GM12878 (cell line): ENCODE measurements around the gene RNF130. TPM values are rescaled to one million over a fixed set of nuclear protein-coding genes. Genes with fewer than 3 reads are reported as not detected.

ENCODE experiments used
- ATAC-seq: fragments of 200-7000 bp; cut with Tn5 transposase; 3 replicates; pipeline ENCODE4 v1.9.1; 2020; ENCODE audit warnings: mild to moderate bottlenecking, moderate library complexity
- BruUV-seq: library from RNA; stranded (reverse); fragments of 400-500 nt; replicated peaks from 2 replicates; lab custom pipeline; 2021; lab: Mats Ljungman, UMichigan
- CTCF ChIA-PET: fragments of 300-600 bp; sonication (Branson Sonifier 250); formaldehyde crosslinking; extraction: SDS; loops from one replicate; lab custom pipeline; 2021; ENCODE audit warnings: inconsistent platforms; lab: Yijun Ruan, JAX
- POLR2A ChIA-PET: fragments of 350-600 bp; formaldehyde crosslinking; extraction: SDS; loops from one replicate; lab custom pipeline; 2021; ENCODE audit warnings: inconsistent platforms; lab: Charles Lee
- RAD21 ChIA-PET: fragments of 300-600 bp; sonication (Branson Sonifier 250); formaldehyde crosslinking; loops from one replicate; lab custom pipeline; 2023; ENCODE audit warnings: antibody characterized with exemption; ENCODE audit not compliant: unreplicated experiment; lab: Charles Lee
- SMC1A ChIA-PET: fragments of 300-600 bp; sonication (Branson Sonifier 250); formaldehyde crosslinking; loops from one replicate; lab custom pipeline; 2023; ENCODE audit not compliant: unreplicated experiment, uncharacterized antibody; lab: Charles Lee
- DNase-seq: peaks from one replicate; pipeline ENCODE4 v3.0.0-alpha.2; 2011; ENCODE audit warnings: low read depth, low spot score
- FAIRE-seq: peaks from 3 replicates; lab custom pipeline; 2011; peaks lifted over from hg19 to GRCh38; lab: Jason Lieb, UNC
- H2AFZ ChIP-seq: 2 replicates; pipeline ENCODE4 v1.6.0; 2011; ENCODE audit warnings: low read depth, low read length, control low read depth; ENCODE audit not compliant: control insufficient read depth
- H3K27ac ChIP-seq: 2 replicates; pipeline ENCODE4 v1.5.1; 2011; ENCODE audit warnings: control low read depth; ENCODE audit not compliant: control insufficient read depth, insufficient read depth
- H3K27me3 ChIP-seq, 2 experiments: replicated peaks in 1 of 2; 2 replicates each; pipeline versions ENCODE4 v1.6.0 to v1.6.1; 2011; ENCODE audit warnings: low read length in 1 of 2; ENCODE audit not compliant: control insufficient read depth in 2 of 2, insufficient read depth in 2 of 2
- H3K36me3 ChIP-seq, 2 experiments: 2 replicates each; pipeline ENCODE4 v1.5.1; 2011; ENCODE audit warnings: low read length in 1 of 2; ENCODE audit not compliant: control insufficient read depth in 2 of 2, insufficient read depth in 2 of 2
- H3K4me1 ChIP-seq: 2 replicates; pipeline ENCODE4 v1.6.1; 2011; ENCODE audit warnings: mild to moderate bottlenecking, low read length, moderate library complexity, mixed read lengths; ENCODE audit not compliant: control insufficient read depth, insufficient read depth
- H3K4me2 ChIP-seq: 2 replicates; pipeline ENCODE4 v1.6.0; 2011; ENCODE audit warnings: control low read depth; ENCODE audit not compliant: control insufficient read depth, insufficient read depth
- H3K4me3 ChIP-seq: fragments of 200-600 bp; sonication (generic); 2 replicates; pipeline ENCODE4 v1.5.1; 2016
- H3K79me2 ChIP-seq: 2 replicates; pipeline ENCODE4 v1.6.0; 2011; ENCODE audit warnings: low read length; ENCODE audit not compliant: control insufficient read depth, insufficient read depth
- H3K9ac ChIP-seq: 2 replicates; pipeline ENCODE4 v1.8.0; 2011; ENCODE audit warnings: low read length, control low read depth, mixed read lengths; ENCODE audit not compliant: control insufficient read depth, insufficient read depth
- H3K9me3 ChIP-seq: replicated peaks from 3 replicates; pipeline ENCODE4 v1.5.1; 2011; ENCODE audit warnings: mild to moderate bottlenecking, low read length; ENCODE audit not compliant: control insufficient read depth, insufficient read depth
- H4K20me1 ChIP-seq: 2 replicates; pipeline ENCODE4 v1.6.0; 2011; ENCODE audit not compliant: control insufficient read depth, insufficient read depth
- BCL11A ChIP-seq: IDR thresholded peaks from 2 replicates; pipeline ENCODE4 v1.6.1; 2011; ENCODE audit warnings: low read depth, low read length
- EED ChIP-seq: sonication (generic); IDR thresholded peaks from 2 replicates; pipeline ENCODE4 v1.6.1; 2016; ENCODE audit warnings: antibody characterized with exemption, low read depth
- EP300 ChIP-seq, 2 experiments: fragments of 150-350 bp in 1 of 2; IDR thresholded peaks; 2 replicates each; pipeline ENCODE4 v1.6.1; 2011 to 2012; ENCODE audit warnings: low read depth in 2 of 2, low read length in 2 of 2, borderline replicate concordance in 1 of 2, improper control_type of control experiment in 1 of 2, inconsistent platforms in 1 of 2; ENCODE audit not compliant: control insufficient read depth in 1 of 2
- KDM1A ChIP-seq: fragments of 200-600 bp; sonication (generic); IDR thresholded peaks from 2 replicates; pipeline ENCODE4 v1.6.1; 2016; ENCODE audit warnings: borderline replicate concordance
- KLF5 ChIP-seq: fragments of 450-650 bp; IDR thresholded peaks from 2 replicates; pipeline ENCODE4 v1.6.1; 2014; ENCODE audit warnings: mild to moderate bottlenecking; ENCODE audit not compliant: partially characterized antibody
- PAX8 ChIP-seq: fragments of 450-650 bp; IDR thresholded peaks from 2 replicates; pipeline ENCODE4 v1.6.1; 2017; ENCODE audit warnings: mild to moderate bottlenecking, moderate library complexity
- POLR2AphosphoS5 ChIP-seq: IDR thresholded peaks from 2 replicates; pipeline ENCODE4 v1.6.1; 2011; ENCODE audit warnings: mild to moderate bottlenecking, low read length, inconsistent platforms
- RB1 ChIP-seq: fragments of 450-650 bp; formaldehyde crosslinking; IDR thresholded peaks from 2 replicates; pipeline ENCODE4 v1.6.1; 2017; ENCODE audit warnings: mild to moderate bottlenecking, borderline replicate concordance
- RUNX3 ChIP-seq: IDR thresholded peaks from 2 replicates; pipeline ENCODE4 v1.6.1; 2012; ENCODE audit warnings: low read length, inconsistent platforms
- SIX5 ChIP-seq: IDR thresholded peaks from 2 replicates; pipeline ENCODE4 v1.6.1; 2011; ENCODE audit warnings: mild to moderate bottlenecking, low read depth, low read length, moderate library complexity; ENCODE audit not compliant: severe bottlenecking
- SMAD5 ChIP-seq: IDR thresholded peaks from 2 replicates; pipeline ENCODE4 v1.6.1; 2016; ENCODE audit warnings: antibody characterized with exemption, low read depth
- SP1 ChIP-seq: IDR thresholded peaks from one replicate; pipeline ENCODE4 v1.6.1; 2011; ENCODE audit warnings: low read depth, low read length
- SPI1 ChIP-seq: IDR thresholded peaks from 2 replicates; pipeline ENCODE4 v1.6.1; 2011; ENCODE audit warnings: low read depth, mild to moderate bottlenecking, low read length, moderate library complexity, borderline replicate concordance; ENCODE audit not compliant: insufficient read depth
- STAT3 ChIP-seq: IDR thresholded peaks from 2 replicates; pipeline ENCODE4 v1.6.1; 2011; ENCODE audit warnings: low read depth, low read length, improper control_type of control experiment
- ZNF384 ChIP-seq: IDR thresholded peaks from 2 replicates; pipeline ENCODE4 v1.6.1; 2012; ENCODE audit warnings: low read depth, mild to moderate bottlenecking, low read length, improper control_type of control experiment, borderline replicate concordance
- WGBS: methylation state at CpG from one replicate; pipeline ENCODE4 v1.1.6; 2016; ENCODE audit warnings: low lambda C conversion rate; ENCODE audit not compliant: insufficient replicate concordance, insufficient coverage; ENCODE audit errors: missing lambda C conversion rate; 5-methylcytosine and 5-hydroxymethylcytosine counted together
- in situ Hi-C: fragments of 300-500 bp; cut with MboI; formaldehyde crosslinking; loops from 9 replicates; pipeline ENCODE4 v1.14.3; 2018; ENCODE audit warnings: mixed read lengths
- intact Hi-C: fragments of 100-400 bp; cut with micrococcal nuclease; formaldehyde crosslinking; loops from one replicate; pipeline ENCODE4 v1.14.2; 2022; ENCODE audit not compliant: unreplicated experiment
- polyA plus RNA-seq, 11 experiments: library from polyadenylated mRNA; depleted of rRNA in 4 of 11; unstranded in 6 of 11; stranded (reverse) in 5 of 11; fragments of >200 nt; fragmentation: Nextera tagmentation in 4 of 11; fragmentation: Illumina TruSeq in 1 of 11; extraction: Ambion mirVana in 4 of 11; extraction: Trizol in 1 of 11; gene quantifications; 1 replicate in 1 of 11; 2 replicates in 10 of 11; pipeline versions ENCODE4 v1.2.1 to v1.2.3, GENCODE V29; 2011 to 2016; ENCODE audit warnings: inconsistent platforms in 2 of 11, missing spikeins in 2 of 11, low read depth in 1 of 11
- total RNA-seq, 4 experiments: library from RNA; depleted of rRNA in 3 of 4; stranded (reverse); fragments of >200 nt in 3 of 4; fragmentation: Illumina TruSeq in 1 of 4; extraction: Trizol in 1 of 4; gene quantifications; 2 replicates each; pipeline versions ENCODE4 v1.2.1 to v1.2.3, GENCODE V29; 2013 to 2021
- TF ChIP-seq, protein P1 (sequence below): fragments of 450-650 bp; IDR thresholded peaks from 2 replicates; pipeline ENCODE4 v1.6.1; 2018; ENCODE audit warnings: borderline replicate concordance, mild to moderate bottlenecking; ENCODE audit not compliant: partially characterized antibody
- TF ChIP-seq, protein P2 (sequence below): fragments of 450-650 bp; IDR thresholded peaks from 2 replicates; pipeline ENCODE4 v1.6.1; 2017; ENCODE audit warnings: low read depth, mild to moderate bottlenecking, moderate library complexity
- TF ChIP-seq, protein P3 (sequence below), 3 experiments: IDR thresholded peaks in 2 of 3; conservative IDR thresholded peaks in 1 of 3; 2 replicates each; pipeline ENCODE4 v1.5.1; 2011; ENCODE audit warnings: low read depth in 3 of 3, low read length in 3 of 3, mild to moderate bottlenecking in 3 of 3, control low read depth in 2 of 3, moderate library complexity in 2 of 3, inconsistent platforms in 1 of 3, mixed read lengths in 1 of 3; ENCODE audit not compliant: control insufficient read depth in 2 of 3, insufficient read depth in 1 of 3; ENCODE audit errors: extremely low read depth in 1 of 3

Gene RNF130
- total and polyA plus RNA-seq, 10 of the 15 experiments (the other 5 are each of a cell fraction or from before 2014, with no cell fraction given): 0.04 to 0.36 (median 0.11) TPM; not detected in 1

DNA sequence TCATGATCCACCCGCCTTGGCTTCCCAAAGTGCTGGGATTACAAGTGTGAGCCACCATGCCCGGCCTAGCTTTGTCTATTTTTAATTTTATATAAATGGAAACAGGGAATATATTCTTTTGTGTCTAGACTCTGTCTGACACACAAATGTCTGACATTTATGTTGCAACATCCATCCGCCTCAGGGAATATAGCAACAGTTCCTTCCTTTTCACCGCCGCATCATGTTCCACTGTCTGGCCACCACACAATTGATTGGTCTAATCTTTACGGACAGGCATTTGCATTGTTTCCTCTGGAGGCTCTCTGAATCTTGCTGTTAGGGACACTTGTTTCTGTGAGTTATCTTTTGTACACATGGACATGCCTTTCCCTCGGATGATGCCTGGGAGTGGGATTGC, 143.7 kb downstream of the RNF130 start (continued):
- TF ChIP-seq, protein P1, sequence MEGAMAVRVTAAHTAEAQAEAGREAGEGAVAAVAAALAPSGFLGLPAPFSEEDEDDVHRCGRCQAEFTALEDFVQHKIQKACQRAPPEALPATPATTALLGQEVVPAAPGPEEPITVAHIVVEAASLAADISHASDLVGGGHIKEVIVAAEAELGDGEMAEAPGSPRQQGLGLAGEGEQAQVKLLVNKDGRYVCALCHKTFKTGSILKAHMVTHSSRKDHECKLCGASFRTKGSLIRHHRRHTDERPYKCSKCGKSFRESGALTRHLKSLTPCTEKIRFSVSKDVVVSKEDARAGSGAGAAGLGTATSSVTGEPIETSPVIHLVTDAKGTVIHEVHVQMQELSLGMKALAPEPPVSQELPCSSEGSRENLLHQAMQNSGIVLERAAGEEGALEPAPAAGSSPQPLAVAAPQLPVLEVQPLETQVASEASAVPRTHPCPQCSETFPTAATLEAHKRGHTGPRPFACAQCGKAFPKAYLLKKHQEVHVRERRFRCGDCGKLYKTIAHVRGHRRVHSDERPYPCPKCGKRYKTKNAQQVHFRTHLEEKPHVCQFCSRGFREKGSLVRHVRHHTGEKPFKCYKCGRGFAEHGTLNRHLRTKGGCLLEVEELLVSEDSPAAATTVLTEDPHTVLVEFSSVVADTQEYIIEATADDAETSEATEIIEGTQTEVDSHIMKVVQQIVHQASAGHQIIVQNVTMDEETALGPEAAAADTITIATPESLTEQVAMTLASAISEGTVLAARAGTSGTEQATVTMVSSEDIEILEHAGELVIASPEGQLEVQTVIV: no peak
- TF ChIP-seq SIX5: no peak
- no peak for TF ChIP-seq SMAD5

DNA sequence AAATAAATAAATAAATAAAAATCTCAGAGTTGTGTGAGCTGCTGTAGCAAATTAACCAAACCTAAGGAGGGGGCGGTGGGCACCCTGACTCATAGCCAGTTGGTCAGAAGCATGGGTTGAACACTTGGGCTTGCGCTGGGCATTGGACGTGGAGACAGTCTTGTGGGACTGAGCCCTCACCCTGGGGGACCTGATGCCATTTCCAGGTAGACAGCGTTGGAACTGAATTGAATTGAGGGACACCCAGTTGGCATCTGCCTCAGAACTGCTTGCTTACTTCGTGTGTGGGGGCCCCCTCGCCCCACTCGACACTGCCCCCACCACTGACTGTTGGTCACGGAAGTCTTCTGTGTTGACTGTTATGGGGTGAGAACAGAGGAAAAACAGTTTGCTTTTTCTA, 144.9 kb downstream of the RNF130 start:
- H3K36me3 ChIP-seq: no peaks in the 10 kb centered on the region
- no TSS peak for BruUV-seq
- no peak overlapping the region for H2AFZ ChIP-seq
- no peak overlapping the region for H3K4me2 ChIP-seq
- ChIA-PET POLR2A (no interaction called here), CTCF (no interaction called here), RAD21 (no interaction called here), SMC1A (no interaction called here)
- TF ChIP-seq SMAD5: no peak
- TF ChIP-seq EP300 (IDR thresholded peaks at IDR 0.05; ENCODE audit: borderline replicate concordance in 1 of 2, control insufficient read depth in 1 of 2, low read depth in 2 of 2, low read length in 2 of 2): no peak
- TF ChIP-seq SPI1: no peak
- no peak for TF ChIP-seq RUNX3
- TF ChIP-seq, protein P2, sequence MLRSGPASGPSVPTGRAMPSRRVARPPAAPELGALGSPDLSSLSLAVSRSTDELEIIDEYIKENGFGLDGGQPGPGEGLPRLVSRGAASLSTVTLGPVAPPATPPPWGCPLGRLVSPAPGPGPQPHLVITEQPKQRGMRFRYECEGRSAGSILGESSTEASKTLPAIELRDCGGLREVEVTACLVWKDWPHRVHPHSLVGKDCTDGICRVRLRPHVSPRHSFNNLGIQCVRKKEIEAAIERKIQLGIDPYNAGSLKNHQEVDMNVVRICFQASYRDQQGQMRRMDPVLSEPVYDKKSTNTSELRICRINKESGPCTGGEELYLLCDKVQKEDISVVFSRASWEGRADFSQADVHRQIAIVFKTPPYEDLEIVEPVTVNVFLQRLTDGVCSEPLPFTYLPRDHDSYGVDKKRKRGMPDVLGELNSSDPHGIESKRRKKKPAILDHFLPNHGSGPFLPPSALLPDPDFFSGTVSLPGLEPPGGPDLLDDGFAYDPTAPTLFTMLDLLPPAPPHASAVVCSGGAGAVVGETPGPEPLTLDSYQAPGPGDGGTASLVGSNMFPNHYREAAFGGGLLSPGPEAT: no peak
- TF ChIP-seq POLR2AphosphoS5: no peak
- TF ChIP-seq PAX8: no peak
- no peak for TF ChIP-seq KLF5
- no peak for TF ChIP-seq SP1
- no peak for TF ChIP-seq ZNF384
- no peak for TF ChIP-seq RB1
- TF ChIP-seq, protein P3, sequence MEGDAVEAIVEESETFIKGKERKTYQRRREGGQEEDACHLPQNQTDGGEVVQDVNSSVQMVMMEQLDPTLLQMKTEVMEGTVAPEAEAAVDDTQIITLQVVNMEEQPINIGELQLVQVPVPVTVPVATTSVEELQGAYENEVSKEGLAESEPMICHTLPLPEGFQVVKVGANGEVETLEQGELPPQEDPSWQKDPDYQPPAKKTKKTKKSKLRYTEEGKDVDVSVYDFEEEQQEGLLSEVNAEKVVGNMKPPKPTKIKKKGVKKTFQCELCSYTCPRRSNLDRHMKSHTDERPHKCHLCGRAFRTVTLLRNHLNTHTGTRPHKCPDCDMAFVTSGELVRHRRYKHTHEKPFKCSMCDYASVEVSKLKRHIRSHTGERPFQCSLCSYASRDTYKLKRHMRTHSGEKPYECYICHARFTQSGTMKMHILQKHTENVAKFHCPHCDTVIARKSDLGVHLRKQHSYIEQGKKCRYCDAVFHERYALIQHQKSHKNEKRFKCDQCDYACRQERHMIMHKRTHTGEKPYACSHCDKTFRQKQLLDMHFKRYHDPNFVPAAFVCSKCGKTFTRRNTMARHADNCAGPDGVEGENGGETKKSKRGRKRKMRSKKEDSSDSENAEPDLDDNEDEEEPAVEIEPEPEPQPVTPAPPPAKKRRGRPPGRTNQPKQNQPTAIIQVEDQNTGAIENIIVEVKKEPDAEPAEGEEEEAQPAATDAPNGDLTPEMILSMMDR (IDR thresholded peaks at IDR 0.05 in 2 of 3, conservative IDR thresholded peaks at IDR 0.05 in 1 of 3; ENCODE audit: control insufficient read depth in 2 of 3, extremely low read depth in 1 of 3, insufficient read depth in 1 of 3, low read depth in 3 of 3, low read length in 3 of 3): no peak
- TF ChIP-seq KDM1A: no peak
- TF ChIP-seq STAT3: no peak
- TF ChIP-seq EED: no peak
- TF ChIP-seq BCL11A: no peak
- H3K27ac ChIP-seq: no peak overlapping the region
- intact Hi-C loops: no loop called here
- FAIRE-seq (no peak), ATAC-seq (no peak), DNase-seq (no peak)
- no peaks in the 10 kb centered on the region for H4K20me1 ChIP-seq
- H3K4me1 ChIP-seq: no peaks in the 10 kb centered on the region
- H3K27me3 ChIP-seq: no peaks in the 10 kb centered on the region
- no peaks in the 10 kb centered on the region for H3K79me2 ChIP-seq
- no peak overlapping the region for H3K9ac ChIP-seq
- WGBS: 77% methylated on average over 8 of the region's 8 CpGs
- in situ Hi-C loops: no loop called here
- H3K4me3 ChIP-seq: no peak overlapping the region
- no peaks in the 10 kb centered on the region; the same call in 1 of the 3 replicates for H3K9me3 ChIP-seq
